Lower leg skin (tissue), 4 donors: ENCODE results near the gene ADGRG4. TPM values are rescaled to one million over a fixed set of nuclear protein-coding genes. Genes with fewer than 3 reads are reported as not detected.

ENCODE experiments used
- DNase-seq, 2 donors: peaks; one replicate each; pipeline ENCODE4 v3.0.0-alpha.2; 2019; ENCODE audit warnings: low spot score in 2 of 2
- H3K4me3 ChIP-seq: fragments of 200-600 bp; sonication (generic); 2 replicates; pipeline ENCODE4 v1.5.1; 2017; ENCODE audit warnings: mild to moderate bottlenecking, low read depth; ENCODE audit not compliant: poor library complexity, severe bottlenecking
- POLR2A ChIP-seq, 2 donors: fragments of 450-650 bp; IDR thresholded peaks; one replicate each; pipeline ENCODE4 v1.6.1; 2016 to 2017; ENCODE audit warnings: antibody characterized with exemption in 2 of 2, mild to moderate bottlenecking in 1 of 2, moderate library complexity in 1 of 2
- WGBS, 2 donors: methylation state at CpG; one replicate each; pipeline ENCODE4 v1.1.5; 2018; 5-methylcytosine and 5-hydroxymethylcytosine counted together
- intact Hi-C: fragments of 100-400 bp; cut with DNase I; formaldehyde crosslinking; loops from one replicate; pipeline ENCODE4 v1.15.0; 2023; ENCODE audit warnings: low total_unique reads
- total RNA-seq, 4 donors: library from RNA; depleted of rRNA; stranded (reverse); fragments of >200 nt; gene quantifications; one replicate each; pipeline ENCODE4 v1.1.0, GENCODE V29; 2016
- TF ChIP-seq, protein P1 (sequence below), 3 donors: fragments of 450-650 bp; IDR thresholded peaks; one replicate each; pipeline ENCODE4 v1.5.1; 2016; ENCODE audit warnings: antibody characterized with exemption in 3 of 3, mild to moderate bottlenecking in 3 of 3, moderate library complexity in 2 of 3

ADGRG4 gene
- total RNA-seq, 4 donors from 2014 or later: not detected

DNA sequence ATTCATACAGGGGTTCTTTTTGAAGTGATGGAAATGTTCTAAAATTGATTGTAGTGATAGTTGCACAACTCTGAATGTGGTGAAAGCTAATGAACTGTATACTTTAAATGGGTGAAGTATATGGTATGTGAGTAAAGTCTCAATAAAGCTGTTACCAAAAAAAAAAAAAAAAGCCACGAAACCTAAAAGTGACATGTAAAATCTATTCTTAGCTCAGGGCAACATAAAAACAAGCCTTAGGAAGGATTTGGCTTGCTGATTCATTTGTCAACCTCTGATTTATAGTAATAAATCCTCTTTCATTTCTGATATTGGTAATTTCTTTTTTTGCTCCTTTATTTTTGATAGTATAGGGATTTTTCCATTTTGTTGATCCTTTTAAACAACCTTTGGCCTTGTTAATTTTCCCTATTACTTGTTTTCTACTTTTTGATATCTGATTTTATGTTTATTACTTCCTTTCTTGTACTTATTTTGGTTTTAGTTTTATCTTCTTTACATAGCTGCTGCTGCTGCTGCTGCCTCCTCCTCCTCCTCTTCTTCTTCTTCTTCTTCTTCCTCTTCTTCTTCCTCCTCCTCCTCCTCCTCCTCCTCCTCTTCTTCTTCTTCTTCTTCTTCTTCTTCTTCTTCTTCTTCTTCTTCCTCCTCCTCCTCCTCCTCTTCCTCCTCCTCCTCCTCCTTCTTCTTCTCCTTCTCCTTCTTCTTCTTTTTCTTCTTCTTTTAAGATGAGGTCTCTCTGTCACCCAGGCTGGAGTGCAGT lies 79.4 kb downstream of the ADGRG4 start:
- WGBS, 2 donors: 26 to 40% methylated on average over 1 of the region's 1 CpG
- no peak for TF ChIP-seq POLR2A (IDR thresholded peaks at IDR 0.05)
- TF ChIP-seq, protein P1, sequence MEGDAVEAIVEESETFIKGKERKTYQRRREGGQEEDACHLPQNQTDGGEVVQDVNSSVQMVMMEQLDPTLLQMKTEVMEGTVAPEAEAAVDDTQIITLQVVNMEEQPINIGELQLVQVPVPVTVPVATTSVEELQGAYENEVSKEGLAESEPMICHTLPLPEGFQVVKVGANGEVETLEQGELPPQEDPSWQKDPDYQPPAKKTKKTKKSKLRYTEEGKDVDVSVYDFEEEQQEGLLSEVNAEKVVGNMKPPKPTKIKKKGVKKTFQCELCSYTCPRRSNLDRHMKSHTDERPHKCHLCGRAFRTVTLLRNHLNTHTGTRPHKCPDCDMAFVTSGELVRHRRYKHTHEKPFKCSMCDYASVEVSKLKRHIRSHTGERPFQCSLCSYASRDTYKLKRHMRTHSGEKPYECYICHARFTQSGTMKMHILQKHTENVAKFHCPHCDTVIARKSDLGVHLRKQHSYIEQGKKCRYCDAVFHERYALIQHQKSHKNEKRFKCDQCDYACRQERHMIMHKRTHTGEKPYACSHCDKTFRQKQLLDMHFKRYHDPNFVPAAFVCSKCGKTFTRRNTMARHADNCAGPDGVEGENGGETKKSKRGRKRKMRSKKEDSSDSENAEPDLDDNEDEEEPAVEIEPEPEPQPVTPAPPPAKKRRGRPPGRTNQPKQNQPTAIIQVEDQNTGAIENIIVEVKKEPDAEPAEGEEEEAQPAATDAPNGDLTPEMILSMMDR (IDR thresholded peaks at IDR 0.05): no peak
- no peak for DNase-seq
- intact Hi-C loops: no loop called here
- H3K4me3 ChIP-seq: no peak overlapping the region

DNA sequence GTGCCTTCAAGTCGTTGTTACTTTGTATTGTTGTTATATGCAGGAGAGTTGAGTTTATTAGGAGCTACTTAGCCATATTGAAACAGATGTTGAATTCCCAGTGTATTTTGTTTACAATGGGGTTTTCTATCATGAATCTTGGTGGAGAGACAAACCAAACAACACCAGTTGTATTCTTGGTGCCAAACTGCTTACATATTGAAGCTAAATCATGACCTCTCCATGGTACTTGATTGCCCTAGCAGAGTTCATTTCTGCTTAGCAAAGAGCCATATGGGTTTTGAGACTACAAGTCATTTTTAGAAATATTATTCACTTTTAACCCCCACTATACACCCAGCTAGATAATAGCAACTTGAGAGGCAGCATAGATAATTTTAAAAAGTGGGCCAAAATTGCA lies 85.4 kb downstream of the ADGRG4 start:
- H3K4me3 ChIP-seq: no peak overlapping the region
- no peak for DNase-seq
- intact Hi-C loops: no loop called here
- TF ChIP-seq, protein P1 (IDR thresholded peaks at IDR 0.05): no peak
- TF ChIP-seq POLR2A (IDR thresholded peaks at IDR 0.05): no peak
- WGBS, 2 donors: 52 to 55% methylated on average over 1 of the region's 1 CpG

DNA sequence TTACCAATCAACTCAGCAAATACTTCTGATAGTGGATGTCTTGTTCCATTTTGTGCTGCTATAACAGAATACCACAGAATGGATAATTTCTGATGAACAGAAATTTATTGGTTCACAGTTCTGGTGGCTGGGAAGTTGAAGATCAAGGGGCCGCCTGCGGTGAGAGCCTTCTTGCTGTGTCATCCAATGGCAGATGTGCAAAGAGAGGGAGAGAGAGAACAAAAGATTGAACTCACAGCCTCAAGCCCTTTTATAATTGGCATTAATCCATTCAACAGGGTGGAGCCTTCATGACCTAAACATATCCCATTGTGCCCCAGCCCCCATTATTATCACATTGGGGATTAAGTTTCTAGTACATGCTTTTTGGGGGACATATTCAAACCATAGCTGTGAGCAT lies 86.1 kb downstream of the ADGRG4 start:
- TF ChIP-seq, protein P1 (IDR thresholded peaks at IDR 0.05): no peak
- TF ChIP-seq POLR2A (IDR thresholded peaks at IDR 0.05): no peak
- DNase-seq: no peak
- no peak overlapping the region for H3K4me3 ChIP-seq
- 78 to 84% methylated on average over 2 of the region's 2 CpGs for WGBS, 2 donors
- intact Hi-C loops: no loop called here

DNA sequence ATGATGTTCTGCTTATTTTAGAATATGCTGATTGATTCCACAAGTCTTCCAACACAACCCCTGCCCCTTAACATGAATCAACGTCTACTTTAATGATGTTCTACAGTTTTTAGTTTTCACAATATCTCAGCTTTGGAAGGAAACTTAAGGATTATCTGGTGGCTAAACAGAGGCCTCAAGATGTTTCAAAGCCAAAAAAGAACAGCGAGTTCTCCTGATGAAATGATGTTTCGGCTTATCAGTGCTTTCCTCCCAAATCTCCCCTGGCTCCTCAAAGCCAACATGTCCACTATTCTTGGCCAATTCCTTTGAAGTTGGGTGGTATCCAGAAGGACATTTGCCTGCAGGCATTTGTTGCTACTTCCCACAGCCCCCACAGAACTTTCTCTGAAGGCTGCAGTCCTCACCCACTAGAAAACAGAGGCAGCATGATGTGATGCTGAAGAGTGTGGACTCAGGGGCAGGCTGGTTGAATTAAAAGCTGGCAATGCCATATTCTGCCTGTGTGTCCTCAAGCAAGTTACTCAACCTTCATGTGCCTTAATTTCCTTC lies 87.3 kb downstream of the ADGRG4 start:
- intact Hi-C loops: no loop called here
- H3K4me3 ChIP-seq: no peak overlapping the region
- no peak for DNase-seq
- 71 to 91% methylated on average over 3 of the region's 3 CpGs for WGBS, 2 donors
- TF ChIP-seq POLR2A (IDR thresholded peaks at IDR 0.05): no peak
- TF ChIP-seq, protein P1 (IDR thresholded peaks at IDR 0.05): no peak

DNA sequence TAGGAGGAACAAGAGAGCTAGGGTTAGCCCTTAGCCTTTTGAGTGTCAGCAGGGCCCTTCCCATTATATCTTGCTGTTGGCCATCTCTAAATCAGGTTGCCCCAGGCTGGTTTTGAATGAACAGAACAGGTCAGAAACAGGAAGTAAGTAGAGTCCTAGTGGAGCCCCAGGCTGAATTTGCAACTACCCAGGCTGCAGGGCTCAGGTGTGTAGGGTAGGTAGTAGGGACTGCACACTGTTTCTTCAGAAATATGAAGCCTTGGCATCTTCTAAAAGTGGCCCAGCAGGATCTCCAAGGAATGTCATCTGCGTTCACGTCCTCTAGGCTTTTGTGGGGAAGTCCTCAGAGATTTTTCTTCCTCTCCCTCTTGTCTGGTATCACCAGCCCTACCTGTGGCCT lies 90.2 kb downstream of the ADGRG4 start:
- H3K4me3 ChIP-seq: no peak overlapping the region
- WGBS, 2 donors: 79 to 83% methylated on average over 2 of the region's 2 CpGs
- TF ChIP-seq, protein P1 (IDR thresholded peaks at IDR 0.05): no peak
- TF ChIP-seq POLR2A (IDR thresholded peaks at IDR 0.05): no peak
- intact Hi-C loops: no loop called here
- DNase-seq: no peak
